Activated CD8-positive, alpha-beta memory T cell treated with anti-CD3 and anti-CD28 coated beads for 48 hours (primary cell): ENCODE measurements around the gene PEX5.
A peak's percentile ranks its signal among the peaks of the same experiment; 100 is the strongest.
"Not testable (repeated sequence)": the region's sequence is repeated elsewhere in the genome, so short reads cannot be mapped to it uniquely, and the experiment has no call there.

Experiments
- DNase-seq, 3 experiments: peaks; one replicate each; pipeline ENCODE4 v3.0.0-alpha.2; 2020; ENCODE audit warnings: low read depth in 2 of 3, low spot score in 2 of 3

The PEX5 gene

DNA sequence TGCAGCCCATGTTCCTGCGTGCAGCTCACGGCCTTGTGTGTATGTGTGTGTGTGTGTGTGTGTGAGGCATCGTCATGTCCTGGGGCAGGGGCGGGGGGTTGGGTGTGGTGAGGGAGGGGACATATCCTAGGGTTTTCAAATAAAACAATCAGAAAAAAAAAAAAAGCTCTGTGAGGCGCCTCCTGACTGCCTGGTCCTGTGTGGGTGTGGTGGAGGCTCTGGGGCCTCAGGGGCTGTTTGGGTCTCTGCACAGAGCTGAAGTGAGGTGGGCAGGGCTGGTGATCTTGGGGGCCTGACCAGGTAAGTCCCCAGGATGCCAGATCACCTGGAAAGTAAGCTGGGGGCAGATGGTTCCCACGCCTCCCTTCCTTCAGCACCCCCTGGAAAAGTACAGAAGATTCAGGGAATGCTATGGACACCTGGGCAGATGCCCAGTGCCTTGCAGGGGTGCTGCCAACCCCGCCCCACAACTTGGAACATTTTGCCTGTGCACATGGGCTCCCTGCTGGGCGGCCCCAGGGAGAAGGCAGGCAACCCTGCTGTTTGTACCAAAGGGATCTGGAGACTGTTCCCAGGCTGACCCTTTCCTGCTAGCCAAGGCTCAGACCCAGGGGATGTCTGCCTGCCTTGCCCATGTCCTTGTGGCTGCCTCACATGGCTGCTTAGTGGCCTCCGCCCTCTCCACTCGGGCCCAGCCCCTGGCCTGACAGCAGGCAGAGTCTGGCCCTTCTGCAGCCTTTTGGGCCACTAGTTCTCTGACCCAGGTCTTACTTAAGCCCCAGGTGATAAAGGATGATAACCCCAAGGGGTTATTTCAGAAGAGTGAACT is 30.5 kb upstream of the PEX5 start:
- no peak for DNase-seq

DNA sequence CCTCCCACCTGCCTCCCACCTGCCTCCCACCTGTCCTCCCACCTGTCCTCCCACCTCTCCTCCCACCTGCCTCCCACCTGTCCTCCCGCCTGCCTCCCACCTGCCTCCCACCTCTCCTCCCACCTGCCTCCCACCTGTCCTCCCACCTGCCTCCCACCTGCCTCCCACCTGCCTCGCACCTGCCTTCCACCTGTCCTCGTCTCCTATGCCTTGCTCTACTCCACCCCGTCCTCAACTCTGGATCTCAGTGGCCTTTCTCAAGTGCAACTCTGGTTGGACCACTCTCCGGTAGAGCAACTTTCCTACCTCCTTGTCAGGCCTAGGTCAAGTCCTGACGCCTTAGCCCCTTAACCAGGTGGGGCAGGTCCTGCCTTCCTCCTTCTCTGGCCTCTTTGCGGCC is 29.3 kb upstream of the PEX5 start:
- no peak for DNase-seq

DNA sequence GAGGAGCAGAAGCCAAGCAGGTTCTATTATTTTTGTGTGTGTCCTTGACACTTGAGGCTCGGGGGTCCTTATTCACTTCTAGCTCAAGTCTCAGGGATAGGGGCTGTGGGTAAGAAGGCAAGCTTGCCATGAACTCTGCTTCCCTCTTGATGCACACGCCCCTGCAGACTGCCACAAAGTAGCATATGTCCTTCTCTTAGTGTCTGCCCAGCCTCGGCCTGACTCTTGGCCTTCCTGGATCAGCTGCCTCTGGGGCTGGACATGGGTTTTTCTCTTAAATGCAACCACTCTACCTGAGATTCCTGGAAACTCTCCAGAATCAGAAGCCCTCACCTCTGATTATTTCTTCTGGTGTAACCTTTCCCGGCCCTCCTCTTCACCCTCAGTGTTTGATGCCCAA is 28.2 kb upstream of the PEX5 start:
- DNase-seq: no peak

DNA sequence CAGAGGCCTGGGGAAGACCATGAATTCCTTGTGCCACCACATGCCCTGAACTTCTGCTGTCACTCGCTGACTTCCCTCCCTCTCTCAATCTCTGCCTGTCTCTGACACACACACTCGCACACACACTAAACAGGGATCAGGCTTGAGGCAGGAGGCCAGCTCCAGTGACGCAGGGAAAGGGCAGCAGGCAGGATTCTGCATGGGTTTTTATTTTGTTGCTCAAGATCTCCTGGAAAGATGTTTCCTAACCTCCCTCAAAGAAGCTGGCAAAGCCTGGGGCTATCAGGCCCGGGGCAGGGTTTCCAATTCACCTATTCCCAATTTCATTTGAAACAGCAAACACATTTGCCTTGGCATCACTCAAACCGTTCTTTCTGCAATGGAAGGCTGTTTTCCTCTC is 27.7 kb upstream of the PEX5 start:
- no peak for DNase-seq

DNA sequence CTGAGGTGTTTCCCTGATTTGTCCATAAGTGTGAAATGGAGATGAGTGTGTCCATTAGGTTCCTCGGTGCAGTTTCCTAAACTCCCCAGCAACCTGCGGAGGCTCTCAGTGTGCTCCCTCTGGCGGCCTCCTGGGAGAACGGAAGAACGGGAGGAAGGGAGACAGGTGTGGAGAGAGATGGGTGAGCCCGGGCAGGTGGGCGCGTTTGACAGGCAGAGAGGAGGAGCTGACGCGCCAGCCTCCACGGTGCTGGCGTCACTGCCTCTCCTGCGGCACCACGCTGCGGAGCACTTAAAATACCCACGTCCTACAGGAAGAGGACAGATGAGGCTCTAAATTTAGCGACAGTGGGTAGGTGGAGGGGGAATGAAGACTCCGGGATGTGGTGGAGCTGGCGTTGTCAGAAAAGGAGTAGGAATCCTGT is 26.8 kb upstream of the PEX5 start:
- DNase-seq: no peak

DNA sequence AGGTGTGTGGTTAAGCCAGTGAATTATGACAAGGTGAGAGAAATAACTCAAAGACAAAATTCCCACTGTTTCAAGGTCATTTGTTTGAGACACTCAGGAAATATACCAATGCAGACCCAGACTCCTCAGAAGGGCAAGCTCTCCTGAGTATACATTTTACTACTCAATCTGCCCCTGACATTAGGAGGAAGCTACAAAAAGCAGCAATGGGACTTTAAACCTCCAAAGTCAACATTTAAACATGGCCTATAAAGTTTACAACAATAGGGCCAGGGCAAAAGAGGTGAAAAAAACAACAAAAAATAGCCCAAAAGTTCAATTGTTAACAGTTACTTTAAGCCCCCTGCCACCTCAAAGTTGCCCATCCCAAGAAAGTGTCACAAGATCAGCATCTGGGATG is 19.5 kb upstream of the PEX5 start:
- no peak for DNase-seq

DNA sequence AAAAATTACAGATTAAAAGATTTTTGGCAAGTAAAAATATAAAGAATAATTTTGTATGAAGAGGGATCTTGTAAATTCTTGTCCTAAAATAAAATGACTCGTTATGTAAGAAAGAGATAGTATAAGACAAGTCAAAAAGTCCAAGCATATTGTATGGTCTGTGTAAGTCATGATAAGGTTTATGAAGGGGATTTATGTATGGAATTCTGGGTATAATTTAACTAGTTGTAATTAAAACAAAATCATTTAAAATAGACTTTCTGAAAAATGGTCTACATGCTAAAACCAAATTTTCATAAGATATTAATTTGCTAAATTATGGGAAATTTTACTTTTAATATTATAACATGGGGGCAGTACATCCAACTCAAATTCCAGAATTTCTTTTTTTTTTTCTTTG is 17.6 kb upstream of the PEX5 start:
- DNase-seq: no peak

DNA sequence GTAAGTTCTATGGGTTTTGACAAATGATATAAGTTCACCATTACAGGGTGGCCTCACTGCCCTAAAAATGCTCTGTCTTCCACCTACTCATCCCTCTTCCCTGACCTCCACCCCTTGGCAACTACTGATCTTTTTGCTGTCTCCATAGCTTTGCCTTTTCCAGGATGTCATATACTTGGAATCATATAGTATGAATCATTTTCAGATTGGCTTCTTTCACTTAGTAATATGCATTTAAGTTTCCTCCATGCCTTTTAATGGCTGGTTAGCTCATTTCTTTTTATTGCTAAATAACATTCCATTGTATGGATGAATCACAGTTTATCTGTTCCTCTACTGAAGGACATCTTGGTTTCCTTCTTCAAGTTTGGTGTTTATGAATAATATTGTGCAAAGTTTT is 14.0 kb upstream of the PEX5 start:
- DNase-seq: no peak

DNA sequence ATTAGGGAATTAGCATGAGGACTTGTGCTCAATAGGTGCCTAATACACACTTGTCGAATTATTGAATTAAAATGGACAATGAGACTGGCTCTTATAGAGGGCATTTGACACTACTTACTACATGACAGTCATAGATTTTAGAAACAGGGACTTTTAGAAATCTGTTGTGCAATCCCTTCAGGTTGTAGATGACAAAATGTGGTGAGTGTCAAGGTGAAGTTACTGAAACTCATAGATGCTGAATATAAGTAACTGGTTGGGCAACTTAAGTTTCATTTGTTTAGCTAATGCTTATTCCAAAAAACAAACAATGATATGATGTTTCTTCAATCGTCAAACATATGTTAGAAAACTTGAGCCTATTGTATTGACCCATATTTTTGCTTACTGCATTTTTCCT is 12.9 kb upstream of the PEX5 start:
- no peak for DNase-seq

DNA sequence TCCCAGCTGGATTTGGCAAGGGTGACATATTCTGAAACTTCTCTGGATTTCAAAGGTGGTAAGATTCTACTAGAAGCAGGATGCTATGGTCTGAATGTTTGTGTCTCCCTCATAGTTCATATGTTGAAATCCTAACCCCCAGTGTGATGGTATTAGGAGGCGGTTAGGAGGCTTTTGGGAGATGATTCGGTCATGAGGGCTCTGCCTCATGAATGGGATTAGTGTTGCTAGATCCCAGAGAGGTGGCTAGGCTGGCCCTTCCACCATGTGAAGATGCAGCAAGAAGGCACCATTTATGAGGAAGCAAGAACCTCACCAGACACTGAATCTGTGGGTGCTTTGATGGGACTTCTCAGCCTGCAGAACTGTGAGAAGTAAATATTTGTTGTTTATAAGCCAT is 11.0 kb upstream of the PEX5 start:
- no peak for DNase-seq

DNA sequence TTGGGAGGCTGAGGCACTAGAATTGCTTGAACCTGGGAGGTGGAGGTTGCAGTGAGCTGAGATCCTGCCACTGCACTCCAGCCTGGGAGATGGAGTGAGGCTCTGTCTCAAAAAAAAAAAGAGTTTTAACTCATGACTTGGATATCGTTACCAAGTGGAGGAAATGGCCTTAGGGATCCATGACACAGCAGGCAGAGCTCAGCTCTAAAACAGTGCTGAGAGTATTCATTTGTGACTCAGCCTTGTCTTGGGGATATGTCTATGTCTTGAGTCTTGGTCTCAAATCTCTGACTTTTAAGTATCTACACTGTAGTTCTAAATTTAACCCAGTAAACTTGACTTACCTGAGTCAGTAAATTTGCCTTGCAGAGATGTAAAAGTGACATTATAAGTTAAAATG is 8.8 kb upstream of the PEX5 start:
- no peak for DNase-seq

DNA sequence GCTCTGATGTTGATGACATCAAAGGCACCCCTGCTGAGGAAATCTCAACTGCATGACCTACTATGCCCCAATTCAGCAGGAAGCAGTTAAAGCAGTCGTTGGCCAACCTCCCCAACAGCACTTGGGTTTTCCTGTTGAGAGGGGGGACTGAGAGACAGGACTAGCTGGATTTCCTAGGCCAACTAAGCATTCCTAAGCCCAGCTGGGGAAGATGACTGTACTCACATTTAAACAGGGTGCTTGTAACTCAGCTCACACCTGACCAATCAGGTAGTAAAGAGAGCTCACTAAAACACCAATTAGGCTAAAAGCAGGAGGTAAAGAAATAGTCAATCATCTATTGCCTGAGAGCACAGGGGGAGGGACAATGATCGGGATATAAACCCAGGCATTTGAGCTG is 3.4 kb upstream of the PEX5 start:
- DNase-seq: not testable (repeated sequence)

DNA sequence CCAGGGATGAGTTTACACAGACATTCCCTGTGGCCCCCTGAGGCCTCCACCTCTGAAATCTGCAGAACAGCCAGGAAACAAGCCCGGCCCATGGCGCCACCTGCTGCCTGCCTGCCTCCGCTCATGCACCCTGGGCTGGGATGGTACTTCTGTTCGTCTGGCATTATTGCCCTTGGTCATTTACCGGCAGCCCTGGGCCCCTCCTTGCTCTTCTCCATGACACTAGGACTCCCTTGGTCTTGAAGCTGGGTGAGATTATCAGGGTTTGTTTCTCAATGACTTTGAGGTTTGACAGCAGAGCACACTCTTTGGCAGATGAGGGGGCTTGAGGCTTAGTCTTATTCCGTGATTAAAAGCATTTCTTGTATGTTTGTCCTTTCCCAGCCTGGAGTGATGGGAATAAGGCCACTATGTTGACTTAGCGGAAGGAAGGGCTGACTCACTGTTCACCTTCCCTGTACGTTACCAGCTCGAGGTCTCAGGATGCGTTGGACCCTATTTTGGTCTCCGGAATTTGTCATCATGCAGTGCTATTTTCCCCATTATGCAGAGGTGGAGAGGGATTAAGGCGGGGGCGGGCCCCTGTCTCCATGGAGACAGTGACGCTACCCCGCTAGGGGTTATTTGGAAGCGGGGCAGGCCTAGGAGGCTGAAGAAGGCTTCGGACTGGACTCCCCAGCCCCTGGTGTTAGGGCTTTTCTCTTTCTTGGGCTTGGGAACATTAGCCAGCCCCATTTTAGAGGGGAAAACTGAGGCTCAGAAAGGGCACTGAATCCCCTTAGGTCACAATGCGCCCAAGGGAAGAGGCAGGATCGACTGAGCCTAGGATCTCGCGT is 706 bp upstream of the PEX5 start:
- peak in 2 of 3 experiments; percentile 21 to 34 for DNase-seq

DNA sequence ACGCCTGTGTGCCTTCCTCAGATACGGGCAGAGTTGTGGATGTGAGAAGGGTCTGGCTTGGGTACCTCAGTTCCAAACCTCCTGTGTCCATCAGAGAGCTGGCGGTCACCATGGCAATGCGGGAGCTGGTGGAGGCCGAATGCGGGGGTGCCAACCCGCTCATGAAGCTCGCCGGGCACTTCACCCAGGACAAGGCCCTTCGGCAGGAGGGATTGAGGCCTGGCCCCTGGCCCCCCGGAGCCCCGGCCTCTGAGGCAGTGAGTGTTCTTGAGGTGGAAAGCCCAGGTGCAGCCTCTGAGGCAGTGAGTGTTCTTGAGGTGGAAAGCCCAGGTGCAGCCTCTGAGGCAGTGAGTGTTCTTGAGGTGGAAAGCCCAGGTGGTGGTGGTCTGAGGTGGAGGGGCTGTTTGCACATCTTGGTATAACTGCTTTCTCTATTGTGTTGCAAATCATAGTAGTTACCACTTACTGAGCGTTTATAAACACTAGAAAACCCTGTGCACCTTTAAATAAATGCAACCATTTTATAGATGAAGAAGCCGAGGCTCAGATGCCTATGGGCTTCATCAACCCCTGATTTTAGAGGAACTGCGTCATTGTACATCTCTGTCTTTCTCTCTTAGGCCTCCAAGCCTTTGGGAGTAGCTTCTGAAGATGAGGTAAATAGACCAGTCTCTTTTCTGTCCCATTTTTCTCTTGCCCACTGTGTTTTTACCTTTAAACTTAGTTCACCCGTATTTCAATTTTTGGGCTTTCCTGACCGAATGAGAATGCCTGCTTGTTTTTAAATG is 976 bp downstream of the PEX5 start:
- peak in 1 of 3 experiments; percentile 5 for DNase-seq

DNA sequence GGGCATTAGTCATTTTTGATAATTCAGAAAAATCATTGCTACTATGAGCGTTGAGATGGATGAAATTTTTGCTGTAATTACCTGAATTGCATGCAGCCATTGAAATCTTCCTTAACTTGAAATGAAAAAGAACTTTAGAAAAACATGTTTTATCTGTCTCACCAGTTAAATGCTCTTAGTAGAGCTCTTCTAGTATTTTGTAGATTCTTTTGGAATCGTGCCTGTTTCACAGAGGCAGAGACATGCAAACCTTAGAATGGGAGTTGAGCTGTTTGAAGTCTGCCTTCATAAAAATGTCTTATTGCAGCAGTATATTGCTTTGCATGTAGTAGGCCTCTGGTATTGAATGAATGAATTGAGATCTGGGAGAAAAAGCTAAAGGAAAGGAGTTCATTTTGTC is 4.2 kb downstream of the PEX5 start:
- no peak for DNase-seq

DNA sequence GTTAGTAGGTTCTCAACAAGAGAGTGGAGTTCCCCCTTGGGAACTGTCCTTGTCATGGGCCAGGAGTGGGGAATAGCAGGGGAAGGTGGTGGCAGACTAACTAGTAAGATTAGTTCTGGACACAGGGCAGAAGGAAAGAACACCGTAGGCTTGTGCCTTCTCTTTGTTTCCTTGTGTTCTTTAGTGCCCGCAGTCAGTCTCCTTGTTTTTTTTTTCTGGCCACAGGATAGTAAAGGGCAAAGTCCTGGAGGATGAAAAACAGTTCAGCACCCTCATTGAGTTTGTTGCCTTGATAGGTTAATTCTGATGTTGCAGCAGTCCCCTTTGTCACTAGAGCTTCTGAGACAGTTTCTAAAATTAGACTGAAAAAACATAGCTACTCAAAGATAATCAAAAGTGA is 8.4 kb downstream of the PEX5 start:
- no peak for DNase-seq

DNA sequence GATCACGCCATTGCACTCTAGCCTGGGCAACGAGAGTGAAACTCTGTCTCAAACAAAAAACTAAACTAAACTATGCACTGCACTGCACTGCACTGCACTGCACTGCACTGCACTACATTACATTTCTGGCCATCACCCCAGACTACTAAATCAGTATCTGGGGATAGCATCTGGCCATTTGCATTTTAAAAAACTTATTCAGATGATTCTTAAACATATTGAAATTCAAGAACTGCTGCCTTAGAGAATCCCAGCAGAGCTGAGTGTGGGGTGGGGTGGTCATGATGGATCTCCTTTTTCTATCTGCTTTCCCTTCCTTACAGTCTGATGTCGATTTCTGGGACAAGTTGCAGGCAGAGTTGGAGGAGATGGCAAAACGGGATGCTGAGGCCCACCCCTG is 13.6 kb downstream of the PEX5 start:
- DNase-seq: no peak

DNA sequence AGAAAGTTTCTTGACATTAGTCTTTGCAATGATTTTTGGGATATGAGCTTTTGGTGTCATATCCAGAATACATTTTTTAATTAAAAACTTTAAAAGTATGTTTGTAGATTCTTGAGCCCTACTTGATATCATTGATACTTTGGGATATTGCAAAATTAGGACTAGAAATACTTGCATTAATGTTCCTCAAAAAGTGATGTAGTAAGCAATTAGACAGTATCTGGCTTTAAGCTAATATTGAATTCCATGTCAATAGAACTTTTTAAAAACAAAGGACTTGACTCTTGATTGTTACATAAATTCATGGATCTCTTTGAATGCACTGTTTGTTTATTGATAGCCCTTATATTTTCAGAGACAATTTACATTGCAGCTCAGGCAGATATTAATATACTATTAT is 15.6 kb downstream of the PEX5 start:
- DNase-seq: no peak

DNA sequence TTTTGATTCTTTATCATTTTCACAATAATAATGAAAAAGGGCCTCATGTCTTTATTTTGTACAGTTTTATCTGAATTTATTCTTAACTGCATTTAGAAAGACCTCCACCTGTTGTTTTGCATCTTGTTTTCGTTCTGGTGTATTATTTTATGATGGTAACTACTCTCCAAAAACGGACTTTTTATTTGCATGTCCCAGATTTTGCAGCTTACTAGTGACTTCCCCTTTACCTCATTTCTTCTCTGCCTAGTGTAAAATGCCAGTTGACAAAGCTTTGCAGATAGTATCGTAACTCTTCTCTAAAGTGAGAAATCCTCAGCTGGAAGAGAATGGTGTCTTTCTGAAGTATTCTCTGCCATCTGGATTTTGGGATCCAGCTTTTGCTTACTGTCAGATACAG is 17.2 kb downstream of the PEX5 start:
- DNase-seq: no peak

DNA sequence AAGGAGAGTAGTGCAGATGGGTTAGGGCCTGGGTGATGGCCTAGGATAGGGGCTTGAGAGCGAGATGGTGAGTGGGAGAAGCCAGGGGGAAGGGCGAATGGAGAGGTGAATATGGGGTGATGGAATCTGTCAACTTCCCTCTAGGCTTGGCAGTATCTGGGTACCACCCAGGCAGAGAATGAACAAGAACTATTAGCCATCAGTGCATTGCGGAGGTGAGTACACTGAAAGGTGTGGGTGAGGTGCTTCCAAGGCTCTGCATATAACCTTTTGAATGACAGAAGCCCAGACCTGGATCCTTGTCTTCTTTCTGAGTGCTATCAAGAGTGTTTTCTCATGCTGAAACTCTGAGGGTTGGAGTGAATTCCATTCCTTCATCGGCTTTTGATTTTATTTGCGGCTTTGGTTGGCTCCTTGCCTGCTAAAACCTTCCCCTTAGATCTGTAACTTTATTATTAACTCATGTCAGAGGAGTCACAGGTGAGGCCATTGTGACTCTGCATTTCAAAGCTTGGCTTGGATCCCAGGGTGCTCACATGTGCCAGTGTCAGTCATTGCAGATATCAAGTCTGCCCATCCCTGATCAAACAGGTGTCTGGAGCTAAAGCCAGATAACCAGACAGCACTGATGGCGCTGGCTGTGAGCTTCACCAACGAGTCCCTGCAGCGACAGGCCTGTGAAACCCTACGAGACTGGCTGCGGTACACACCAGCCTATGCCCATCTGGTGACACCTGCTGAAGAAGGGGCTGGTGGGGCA is 18.6 kb downstream of the PEX5 start:
- DNase-seq: no peak

DNA sequence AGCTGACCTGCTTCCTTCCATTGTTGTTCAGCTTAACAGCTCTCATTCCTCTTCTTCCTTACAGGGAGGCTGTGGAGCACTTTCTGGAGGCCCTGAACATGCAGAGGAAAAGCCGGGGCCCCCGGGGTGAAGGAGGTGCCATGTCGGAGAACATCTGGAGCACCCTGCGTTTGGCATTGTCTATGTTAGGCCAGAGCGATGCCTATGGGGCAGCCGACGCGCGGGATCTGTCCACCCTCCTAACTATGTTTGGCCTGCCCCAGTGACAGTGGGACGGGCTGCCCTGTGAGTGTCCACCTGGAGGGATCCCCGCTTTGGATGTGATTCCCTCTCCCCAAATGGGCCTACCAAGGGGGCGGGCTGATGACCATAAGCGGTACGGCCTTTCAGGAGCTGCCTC is 20.5 kb downstream of the PEX5 start:
- no peak for DNase-seq
